ENCODE measurements around the gene DBT. TPM values are rescaled to one million over a fixed set of nuclear protein-coding genes. Genes with fewer than 3 reads are reported as not detected.
"Not testable (repeated sequence)": the region's sequence is repeated elsewhere in the genome, so short reads cannot be mapped to it uniquely, and the experiment has no call there.

Gene DBT
- total RNA-seq, 2 experiments from 2014 or later: 11.4 to 11.7 TPM

DNA sequence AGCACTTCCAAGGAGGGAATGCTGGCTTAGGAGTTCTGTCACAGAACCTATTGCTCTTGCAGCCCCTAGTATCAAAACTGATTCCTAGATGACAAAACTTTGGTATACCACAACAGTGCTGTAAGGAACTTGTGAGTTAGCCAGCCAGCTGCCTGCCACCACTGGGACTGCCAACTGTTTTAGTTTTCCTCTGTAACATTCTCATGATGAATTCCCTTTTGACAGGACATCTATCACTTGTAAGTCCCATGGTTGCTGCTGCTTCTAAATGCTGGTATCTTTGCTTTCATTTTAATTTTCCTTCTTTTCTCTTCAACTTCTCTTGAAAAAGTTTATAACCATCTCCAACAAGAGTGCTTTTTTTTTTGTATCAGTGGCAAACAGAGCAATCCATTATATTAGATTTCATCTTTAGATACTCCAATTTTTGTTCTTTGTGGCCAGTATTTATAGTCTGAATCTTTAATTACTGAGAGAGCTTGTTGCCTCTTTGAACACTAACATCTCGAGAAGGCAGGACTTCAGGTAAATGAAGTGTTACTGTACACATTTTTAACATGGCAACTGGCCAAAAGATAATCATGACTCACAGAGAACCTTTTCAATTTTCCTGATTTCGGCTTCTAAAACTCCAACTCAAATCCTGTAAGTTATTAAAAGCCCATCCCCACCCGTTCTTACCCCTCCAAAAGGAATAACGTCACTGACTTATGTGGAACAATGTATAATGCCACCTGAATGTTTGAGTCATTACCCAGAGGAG lies 19.8 kb downstream of the DBT start:
- ChIA-PET CTCF (no interaction called here), POLR2A (no interaction called here)
- DNase-seq: no peak
- H3K9me3 Mint-ChIP-seq: no peaks in the 10 kb centered on the region
- no peak overlapping the region for H3K27ac Mint-ChIP-seq
- no peaks in the 10 kb centered on the region for H3K27me3 Mint-ChIP-seq
- no peak overlapping the region for H3K4me3 Mint-ChIP-seq
- H3K36me3 Mint-ChIP-seq: peaks cover 26% of the 10 kb centered on the region
- H3K4me1 Mint-ChIP-seq (ENCODE audit: low read depth): peaks cover 20% of the 10 kb centered on the region
- intact Hi-C loops (cut with micrococcal nuclease): loop anchor here (1.0 to 5.0 kb wide), 4 partner anchors 19 to 191 kb away; partner anchors contain the start of genes DBT and RTCA

DNA sequence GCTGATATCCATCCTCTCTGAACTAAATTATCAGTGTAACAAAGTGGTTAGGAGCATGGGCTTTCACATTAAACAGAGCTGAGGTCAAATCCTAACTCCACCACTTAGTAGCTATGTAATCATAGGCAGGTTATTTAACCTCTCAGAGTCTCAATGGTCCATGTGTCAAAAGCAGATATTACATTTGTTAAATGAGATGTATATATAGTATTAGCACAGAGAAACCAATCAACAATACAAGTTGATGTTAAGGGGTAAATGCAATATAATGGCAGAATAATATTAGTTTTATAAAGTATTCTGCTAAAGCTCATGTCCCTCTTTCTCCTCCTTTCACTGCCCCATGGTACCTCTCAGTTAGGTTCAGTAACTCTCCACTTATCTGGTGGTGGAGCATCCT lies 27.2 kb downstream of the DBT start:
- intact Hi-C loops (cut with micrococcal nuclease): no loop called here
- Mint-ChIP-seq H3K36me3 (peaks cover 7% of the 10 kb centered on the region), H3K9me3 (no peaks in the 10 kb centered on the region), H3K4me3 (no peak overlapping the region), H3K27ac (no peak overlapping the region), H3K27me3 (no peaks in the 10 kb centered on the region), H3K4me1 (ENCODE audit: low read depth) (peaks cover 7% of the 10 kb centered on the region)
- DNase-seq: no peak
- CTCF ChIA-PET: interaction anchor here (0.6 to 1.4 kb wide), 3 partner anchors 58 to 242 kb away, joined by 3 to 5 read pairs (median 3); no protein-coding TSS in a partner anchor
- POLR2A ChIA-PET: no interaction called here

DNA sequence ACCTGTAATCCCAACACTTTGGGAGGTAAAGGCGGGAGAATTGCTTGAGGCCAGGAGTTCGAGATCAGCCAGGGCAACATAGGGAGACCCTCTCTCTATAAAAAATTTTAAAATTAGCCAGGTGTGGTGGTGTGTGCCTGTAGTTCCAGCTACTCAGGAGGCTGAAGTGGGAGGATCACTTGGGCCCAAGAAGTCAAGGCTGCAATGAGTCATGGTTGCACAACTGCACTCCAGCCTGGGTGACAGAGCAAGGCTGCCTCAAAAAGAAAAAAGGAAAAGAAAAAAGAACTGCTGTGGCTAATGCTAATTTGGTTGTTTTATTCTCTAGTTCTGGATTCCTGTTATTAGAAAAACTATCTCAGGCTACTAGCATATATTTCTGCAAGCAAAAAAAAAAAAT lies 29.8 kb downstream of the DBT start:
- DNase-seq: peak; percentile 14
- Mint-ChIP-seq H3K36me3 (peaks cover 10% of the 10 kb centered on the region), H3K27me3 (no peaks in the 10 kb centered on the region), H3K4me1 (ENCODE audit: low read depth) (peaks cover 7% of the 10 kb centered on the region), H3K9me3 (no peaks in the 10 kb centered on the region), H3K27ac (no peak overlapping the region), H3K4me3 (no peak overlapping the region)
- ChIA-PET POLR2A (no interaction called here), CTCF (no interaction called here)
- intact Hi-C loops (cut with micrococcal nuclease): no loop called here

DNA sequence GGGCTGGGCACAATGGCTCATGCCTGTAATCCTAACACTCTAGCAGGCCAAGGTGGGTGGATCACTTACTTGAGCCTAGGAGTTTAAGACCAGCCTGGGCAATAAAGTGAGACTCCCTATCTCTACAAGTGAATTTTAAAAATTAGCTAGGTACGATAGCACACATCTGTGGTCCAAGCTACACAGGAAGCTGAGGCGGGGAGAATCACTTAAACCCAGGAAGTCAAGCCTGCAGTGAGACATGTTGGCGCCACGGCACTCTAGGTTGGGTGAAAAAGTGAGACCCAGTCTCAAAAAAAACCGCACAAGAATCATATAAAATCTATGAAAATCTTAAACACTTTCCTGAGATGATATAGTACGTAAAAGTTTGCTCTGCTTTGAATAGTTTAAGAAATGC lies 30.2 kb downstream of the DBT start:
- Mint-ChIP-seq H3K9me3 (no peaks in the 10 kb centered on the region), H3K4me1 (ENCODE audit: low read depth) (peaks cover 7% of the 10 kb centered on the region), H3K36me3 (peaks cover 13% of the 10 kb centered on the region), H3K27me3 (no peaks in the 10 kb centered on the region), H3K27ac (no peak overlapping the region), H3K4me3 (no peak overlapping the region)
- no peak for DNase-seq
- POLR2A ChIA-PET: no interaction called here
- intact Hi-C loops (cut with micrococcal nuclease): no loop called here
- CTCF ChIA-PET: no interaction called here

DNA sequence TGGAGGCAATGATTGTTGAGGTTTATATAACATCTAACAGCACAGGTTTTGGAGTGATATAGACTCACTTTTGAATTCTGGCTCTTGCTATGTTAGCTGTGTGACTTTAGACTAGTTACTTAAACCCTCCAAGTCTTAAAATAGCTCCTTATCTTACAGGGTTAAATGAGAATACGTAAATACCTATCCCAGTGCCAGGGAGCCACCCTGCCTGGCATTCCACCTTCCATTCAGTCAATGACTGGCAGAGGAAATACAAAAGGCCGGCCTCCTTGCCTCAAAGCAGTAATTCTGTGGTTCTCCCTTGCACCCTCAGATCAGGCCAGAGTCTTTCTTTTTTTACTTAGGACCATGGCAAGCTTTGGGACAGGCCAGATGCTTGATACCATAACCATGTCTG lies 31.8 kb downstream of the DBT start:
- no peak overlapping the region for H3K4me3 Mint-ChIP-seq
- intact Hi-C loops (cut with micrococcal nuclease): no loop called here
- no peak overlapping the region for H3K27ac Mint-ChIP-seq
- H3K36me3 Mint-ChIP-seq: peaks cover 18% of the 10 kb centered on the region
- no peaks in the 10 kb centered on the region for H3K9me3 Mint-ChIP-seq
- DNase-seq: no peak
- POLR2A ChIA-PET: no interaction called here
- no peaks in the 10 kb centered on the region for H3K27me3 Mint-ChIP-seq
- H3K4me1 Mint-ChIP-seq (ENCODE audit: low read depth): peaks cover 7% of the 10 kb centered on the region
- CTCF ChIA-PET: no interaction called here

DNA sequence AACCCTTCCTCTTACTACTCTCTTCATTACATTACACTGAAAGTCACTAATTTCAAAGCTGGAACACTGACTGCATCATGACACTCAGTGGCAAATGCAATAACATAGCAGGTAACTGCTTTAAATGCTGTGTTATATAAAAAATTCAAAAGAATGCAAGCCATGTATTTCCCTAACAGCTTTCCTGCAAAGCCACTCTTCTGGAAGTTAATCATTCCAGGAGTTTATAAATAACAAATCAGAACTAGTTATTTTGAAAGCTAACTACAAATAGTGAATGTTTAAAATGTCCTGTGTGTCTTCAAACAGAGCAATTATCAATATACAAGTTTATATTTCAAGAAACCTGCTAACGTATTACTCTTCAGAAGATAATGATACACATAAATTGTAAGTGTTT lies 34.5 kb downstream of the DBT start:
- peaks cover 27% of the 10 kb centered on the region for H3K36me3 Mint-ChIP-seq
- no peak overlapping the region for H3K27ac Mint-ChIP-seq
- no peaks in the 10 kb centered on the region for H3K9me3 Mint-ChIP-seq
- intact Hi-C loops (cut with micrococcal nuclease): no loop called here
- ChIA-PET POLR2A (no interaction called here), CTCF (no interaction called here)
- peaks cover 5% of the 10 kb centered on the region for H3K4me1 Mint-ChIP-seq (ENCODE audit: low read depth)
- no peak overlapping the region for H3K4me3 Mint-ChIP-seq
- no peak for DNase-seq
- no peaks in the 10 kb centered on the region for H3K27me3 Mint-ChIP-seq

DNA sequence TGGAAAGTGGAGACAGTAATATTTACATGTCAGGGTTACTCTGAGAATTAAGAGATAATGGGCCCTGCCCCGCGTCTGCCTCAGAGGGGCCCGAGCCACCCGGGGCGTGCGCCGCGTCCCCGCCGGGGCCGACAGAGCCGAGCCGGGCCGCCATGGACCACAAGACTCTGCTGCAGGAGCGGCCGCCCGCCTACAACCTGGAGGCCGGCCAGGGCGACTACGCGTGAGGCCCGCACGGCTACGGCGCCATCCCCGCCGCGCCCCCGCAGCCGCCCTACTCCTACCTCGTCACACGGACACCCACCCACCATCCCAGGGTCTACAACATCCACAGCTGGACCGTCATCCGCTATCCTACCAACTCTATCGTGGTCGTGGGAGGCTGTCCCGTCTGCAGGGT lies 36.5 kb downstream of the DBT start:
- ChIA-PET CTCF (no interaction called here), POLR2A (no interaction called here)
- Mint-ChIP-seq H3K9me3 (no peaks in the 10 kb centered on the region), H3K27me3 (no peaks in the 10 kb centered on the region), H3K4me1 (ENCODE audit: low read depth) (no peaks in the 10 kb centered on the region), H3K27ac (no peak overlapping the region), H3K36me3 (peaks cover 27% of the 10 kb centered on the region), H3K4me3 (no peak overlapping the region)
- no peak for DNase-seq
- intact Hi-C loops (cut with micrococcal nuclease): no loop called here

DNA sequence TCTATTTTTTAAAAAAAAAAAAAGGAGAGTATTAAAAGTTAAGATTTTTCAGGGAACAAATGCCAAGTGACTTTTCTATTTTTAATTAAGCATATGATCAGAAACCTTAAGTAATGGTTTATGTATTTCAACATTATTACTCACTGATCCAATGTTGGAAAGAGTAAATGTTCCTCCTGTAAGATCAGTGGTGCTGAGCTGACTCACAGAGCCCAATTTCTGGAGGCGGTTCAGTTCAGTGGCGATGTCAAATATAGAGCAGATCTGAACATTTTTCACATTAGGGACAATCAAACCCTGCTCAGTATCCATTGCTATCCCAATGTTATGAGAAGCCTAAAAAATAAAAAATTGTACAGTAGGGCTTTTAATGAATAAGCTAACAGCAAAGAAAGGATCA lies 43.3 kb downstream of the DBT start:
- ChIA-PET CTCF (no interaction called here), POLR2A (no interaction called here)
- no peaks in the 10 kb centered on the region for H3K4me1 Mint-ChIP-seq (ENCODE audit: low read depth)
- no peaks in the 10 kb centered on the region for H3K27me3 Mint-ChIP-seq
- H3K4me3 Mint-ChIP-seq: no peak overlapping the region
- peaks cover 54% of the 10 kb centered on the region for H3K36me3 Mint-ChIP-seq
- peaks cover 13% of the 10 kb centered on the region for H3K9me3 Mint-ChIP-seq
- no peak for DNase-seq
- no peak overlapping the region for H3K27ac Mint-ChIP-seq
- intact Hi-C loops (cut with micrococcal nuclease): no loop called here

DNA sequence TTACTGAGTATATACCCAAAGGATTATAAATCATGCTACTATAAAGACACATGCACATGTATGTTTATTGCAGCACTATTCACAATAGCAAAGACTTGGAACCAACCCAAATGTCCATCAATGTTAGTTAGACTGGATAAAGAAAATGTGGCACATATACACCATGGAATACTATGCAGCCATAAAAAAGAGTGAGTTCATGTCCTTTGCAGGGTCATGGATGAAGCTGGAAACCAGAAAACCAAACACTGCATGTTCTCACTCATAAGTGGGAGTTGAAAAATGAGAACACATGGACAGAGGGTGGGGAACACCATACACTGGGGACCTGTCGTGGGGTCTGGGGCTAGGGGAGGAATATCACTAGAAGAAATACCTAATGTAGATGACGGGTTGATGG lies 44.0 kb downstream of the DBT start:
- intact Hi-C loops (cut with micrococcal nuclease); H3K27ac Mint-ChIP-seq; CTCF ChIA-PET; H3K27me3 Mint-ChIP-seq; DNase-seq; H3K4me1 Mint-ChIP-seq (ENCODE audit: low read depth); H3K4me3 Mint-ChIP-seq; POLR2A ChIA-PET: not testable (repeated sequence)
- H3K36me3 Mint-ChIP-seq: peaks cover 58% of the 10 kb centered on the region
- peaks cover 13% of the 10 kb centered on the region for H3K9me3 Mint-ChIP-seq

DNA sequence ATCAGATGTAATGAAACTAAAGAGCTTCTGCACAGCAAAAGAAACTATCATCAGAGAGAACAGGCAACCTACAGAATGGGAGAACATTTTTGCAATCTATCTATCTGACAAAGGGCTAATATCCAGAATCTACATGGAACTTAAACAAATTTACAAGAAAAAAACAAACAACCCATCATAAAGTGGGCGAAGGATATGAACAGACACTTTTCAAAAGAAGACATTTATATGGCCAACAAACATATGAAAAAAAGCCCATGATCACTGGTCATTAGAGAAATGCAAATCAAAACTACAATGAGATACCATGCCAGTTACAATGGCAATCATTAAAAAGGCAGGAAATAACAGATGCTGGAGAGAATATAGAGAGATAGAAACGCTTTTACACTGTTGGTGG lies 44.5 kb downstream of the DBT start:
- DNase-seq; intact Hi-C loops (cut with micrococcal nuclease); CTCF ChIA-PET; POLR2A ChIA-PET; H3K4me1 Mint-ChIP-seq (ENCODE audit: low read depth); H3K27ac Mint-ChIP-seq; H3K4me3 Mint-ChIP-seq; H3K27me3 Mint-ChIP-seq: not testable (repeated sequence)
- Mint-ChIP-seq H3K9me3 (peaks cover 13% of the 10 kb centered on the region), H3K36me3 (peaks cover 57% of the 10 kb centered on the region)

DNA sequence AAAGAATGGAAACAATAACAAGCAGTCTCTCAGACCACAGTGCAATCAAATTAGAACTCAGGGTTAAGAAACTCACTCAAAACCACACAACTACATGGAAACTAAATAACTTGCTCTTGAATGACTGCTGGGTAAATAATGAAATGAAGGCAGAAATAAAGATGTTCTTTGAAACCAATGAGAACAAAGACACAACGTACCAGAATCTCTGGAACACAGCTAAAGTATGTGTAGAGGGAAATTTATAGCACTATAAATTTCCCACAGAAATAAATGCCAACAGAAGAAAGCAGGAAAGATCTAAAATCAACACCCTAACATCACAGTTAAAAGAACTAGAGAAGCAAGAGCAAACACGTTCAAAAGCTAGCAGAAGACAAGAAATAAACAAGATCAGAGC lies 46.9 kb downstream of the DBT start:
- H3K27ac Mint-ChIP-seq, CTCF ChIA-PET: not testable (repeated sequence)

DNA sequence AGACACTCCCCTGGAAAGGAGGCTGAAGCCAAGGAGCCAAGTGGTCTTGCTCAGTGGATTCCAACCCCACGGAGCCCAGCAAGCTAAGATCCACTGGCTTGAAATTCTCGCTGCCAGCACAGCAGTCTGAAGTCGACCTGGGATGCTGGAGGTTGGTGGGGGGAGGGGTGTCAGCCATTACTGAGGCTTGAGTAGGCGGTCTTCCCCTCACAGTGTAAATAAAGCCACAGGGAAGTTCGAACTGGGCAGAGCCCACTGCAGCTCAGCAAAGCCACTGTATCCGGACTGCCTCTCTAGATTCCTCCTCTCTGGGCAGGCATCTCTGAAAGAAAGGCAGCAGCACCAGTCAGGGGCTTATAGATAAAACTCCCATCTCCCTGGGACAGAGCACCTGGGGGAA lies 49.6 kb downstream of the DBT start:
- peaks cover 61% of the 10 kb centered on the region for H3K36me3 Mint-ChIP-seq
- H3K27ac Mint-ChIP-seq; POLR2A ChIA-PET; H3K27me3 Mint-ChIP-seq; DNase-seq; H3K9me3 Mint-ChIP-seq; CTCF ChIA-PET; H3K4me3 Mint-ChIP-seq; H3K4me1 Mint-ChIP-seq (ENCODE audit: low read depth); intact Hi-C loops (cut with micrococcal nuclease): not testable (repeated sequence)

More for the DNA sequence above, 46.9 kb downstream of the DBT start:
- Mint-ChIP-seq H3K36me3 (peaks cover 62% of the 10 kb centered on the region), H3K9me3 (peaks cover 13% of the 10 kb centered on the region)
- POLR2A ChIA-PET; DNase-seq; H3K4me1 Mint-ChIP-seq (ENCODE audit: low read depth); H3K4me3 Mint-ChIP-seq; H3K27me3 Mint-ChIP-seq; intact Hi-C loops (cut with micrococcal nuclease): not testable (repeated sequence)

DNA sequence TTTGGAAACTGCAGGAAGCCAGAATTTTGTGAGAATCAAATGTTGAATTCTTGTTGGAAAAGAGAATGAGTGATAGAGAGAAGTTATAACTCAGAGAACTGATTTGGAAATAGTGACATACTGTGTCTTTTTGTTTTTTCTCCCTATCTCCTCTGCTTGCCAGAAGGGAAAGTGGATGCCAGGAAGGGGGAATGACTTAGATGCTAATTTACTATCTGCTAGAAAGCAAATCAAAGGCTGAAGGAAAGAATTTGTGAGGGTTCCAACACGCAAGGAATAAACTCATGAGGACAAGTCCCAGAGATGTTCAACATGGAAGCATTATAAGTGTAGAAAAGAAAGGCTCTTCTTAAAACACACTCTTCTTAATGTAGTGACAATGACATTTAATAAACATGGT lies 51.0 kb downstream of the DBT start:
- Mint-ChIP-seq H3K27ac (no peak overlapping the region), H3K36me3 (peaks cover 46% of the 10 kb centered on the region), H3K4me1 (ENCODE audit: low read depth) (no peaks in the 10 kb centered on the region), H3K4me3 (no peak overlapping the region), H3K9me3 (no peaks in the 10 kb centered on the region), H3K27me3 (no peaks in the 10 kb centered on the region)
- ChIA-PET POLR2A (no interaction called here), CTCF (no interaction called here)
- intact Hi-C loops (cut with micrococcal nuclease): no loop called here
- DNase-seq: no peak

Measured in activated CD4-positive, alpha-beta memory T cell treated with anti-CD3 and anti-CD28 coated beads for 36 hours (primary cell).